Keratinocyte (primary cell): ENCODE measurements around the gene BRD2.

Source experiments
- CTCF ChIP-seq, 3 experiments: IDR thresholded peaks in 1 of 3; conservative IDR thresholded peaks in 1 of 3; optimal IDR thresholded peaks in 1 of 3; 2 replicates in 2 of 3; 3 replicates in 1 of 3; pipeline versions ENCODE3 to v1.5.1; 2011; ENCODE audit warnings: low read length in 3 of 3, mild to moderate bottlenecking in 3 of 3, moderate library complexity in 2 of 3, control low read depth in 1 of 3, inconsistent platforms in 1 of 3; ENCODE audit not compliant: insufficient read depth in 2 of 3; ENCODE audit errors: extremely low read depth in 1 of 3
- EZH2 ChIP-seq: IDR thresholded peaks from one replicate; pipeline ENCODE4 v1.6.1; 2012; ENCODE audit warnings: inconsistent platforms, mild to moderate bottlenecking, low read length, moderate library complexity

DNA sequence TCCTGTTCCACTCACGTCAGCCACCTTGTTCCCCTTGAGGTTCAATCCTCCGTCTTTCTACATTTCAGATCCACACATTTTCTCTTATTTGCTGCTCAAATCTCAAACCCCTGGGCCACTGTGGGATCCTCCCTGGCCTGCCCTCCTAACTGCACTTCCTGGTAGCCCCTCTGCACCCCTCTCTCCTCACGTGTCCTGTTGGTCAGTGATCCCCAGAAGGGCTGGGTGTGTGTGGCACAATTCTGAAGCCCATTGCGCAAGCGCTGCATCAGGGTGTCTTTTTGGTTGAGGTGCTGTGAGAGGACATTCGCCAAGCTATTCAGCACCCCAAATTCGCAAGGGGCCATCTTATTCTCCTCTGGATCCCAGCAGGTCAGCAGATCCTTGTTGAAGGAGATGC is 29.9 kb upstream of the BRD2 start:
- TF ChIP-seq CTCF (optimal IDR thresholded peaks at IDR 0.05 in 1 of 3, IDR thresholded peaks at IDR 0.05 in 1 of 3, conservative IDR thresholded peaks at IDR 0.05 in 1 of 3; ENCODE audit: extremely low read depth in 1 of 3, insufficient read depth in 2 of 3, low read length in 3 of 3) (no peak), EZH2 (no peak)
